SK-N-SH (cell line): ENCODE data around the gene SFSWAP. TPM values are rescaled to one million over a fixed set of nuclear protein-coding genes. Genes with fewer than 3 reads are reported as not detected.

Experiments used
- CTCF ChIA-PET: fragments of 300-600, 350-600 bp; formaldehyde crosslinking; extraction: SDS; loops from one replicate; lab custom pipeline; 2021; lab: Yijun Ruan, JAX
- POLR2A ChIA-PET: fragments of 350-600 bp; sonication (Branson Sonifier 250); formaldehyde crosslinking; extraction: SDS; loops from one replicate; lab custom pipeline; 2020; ENCODE audit warnings: antibody characterized with exemption, inconsistent platforms; lab: Yijun Ruan, JAX
- DNase-seq: peaks from one replicate; pipeline ENCODE4 v3.0.0; 2012
- H2AFZ ChIP-seq: fragments of 200-600 bp; sonication (generic); 2 replicates; pipeline ENCODE4 v1.8.1; 2016; ENCODE audit warnings: antibody characterized with exemption, mild to moderate bottlenecking, low read depth
- H3F3A ChIP-seq: fragments of 200-600 bp; sonication (generic); replicated peaks from 2 replicates; pipeline ENCODE3; 2016; ENCODE audit warnings: antibody characterized with exemption, mild to moderate bottlenecking; ENCODE audit not compliant: insufficient read depth
- H3K27ac ChIP-seq, 2 experiments: fragments of 200-500 bp in 1 of 2; fragments of 200-600 bp in 1 of 2; sonication (Bioruptor generic) in 1 of 2; sonication (generic), shearing (Covaris generic) in 1 of 2; 2 replicates each; pipeline versions ENCODE4 v1.5.1 to v1.6.1; 2014 to 2016; ENCODE audit warnings: low read depth in 2 of 2, inconsistent platforms in 1 of 2, low read length in 1 of 2, mild to moderate bottlenecking in 1 of 2, mixed read lengths in 1 of 2
- H3K27me3 ChIP-seq: fragments of 200-600 bp; sonication (generic), shearing (Covaris generic); 2 replicates; pipeline ENCODE4 v1.6.1; 2016; ENCODE audit warnings: mixed run types; ENCODE audit not compliant: insufficient read depth
- H3K36me3 ChIP-seq, 2 experiments: fragments of 200-500 bp in 1 of 2; fragments of 200-600 bp in 1 of 2; sonication (Bioruptor generic) in 1 of 2; sonication (generic) in 1 of 2; replicated peaks in 1 of 2; 2 replicates each; pipeline versions ENCODE3 to v1.5.1; 2014 to 2016; ENCODE audit warnings: low read length in 1 of 2, mild to moderate bottlenecking in 1 of 2; ENCODE audit not compliant: insufficient read depth in 2 of 2, control insufficient read depth in 1 of 2
- H3K4me1 ChIP-seq, 2 experiments: fragments of 200-500 bp in 1 of 2; fragments of 200-600 bp in 1 of 2; sonication (Bioruptor generic) in 1 of 2; sonication (generic), shearing (Covaris generic) in 1 of 2; 2 replicates each; pipeline versions ENCODE4 v1.5.1 to v1.6.1; 2014 to 2016; ENCODE audit warnings: low read depth in 1 of 2, low read length in 1 of 2, mixed run types in 1 of 2; ENCODE audit not compliant: insufficient read depth in 2 of 2, control insufficient read depth in 1 of 2
- H3K4me2 ChIP-seq: fragments of 200-600 bp; sonication (generic), shearing (Covaris generic); 2 replicates; pipeline ENCODE4 v1.6.1; 2017; ENCODE audit warnings: mixed run types
- H3K4me3 ChIP-seq, 2 experiments: fragments of 200-500 bp in 1 of 2; fragments of 200-600 bp in 1 of 2; sonication (Bioruptor generic) in 1 of 2; sonication (generic), shearing (Covaris generic) in 1 of 2; 2 replicates each; pipeline versions ENCODE4 v1.5.1 to v1.8.1; 2014 to 2016; ENCODE audit warnings: low read depth in 2 of 2, inconsistent platforms in 1 of 2, low read length in 1 of 2, mild to moderate bottlenecking in 1 of 2, mixed read lengths in 1 of 2, moderate library complexity in 1 of 2
- H3K79me2 ChIP-seq: fragments of 200-600 bp; sonication (generic); 2 replicates; pipeline ENCODE4 v1.8.1; 2017; ENCODE audit warnings: mild to moderate bottlenecking; ENCODE audit not compliant: insufficient read depth
- H3K9ac ChIP-seq: fragments of 200-600 bp; sonication (generic); 2 replicates; pipeline ENCODE4 v1.6.1; 2017; ENCODE audit warnings: mixed run types
- H3K9me2 ChIP-seq: fragments of 200-600 bp; sonication (generic); 2 replicates; pipeline ENCODE4 v1.6.1; 2017; ENCODE audit warnings: mixed run types
- H3K9me3 ChIP-seq: fragments of 200-600 bp; sonication (generic); 2 replicates; pipeline ENCODE4 v1.6.1; 2017; ENCODE audit warnings: mixed run types, mild to moderate bottlenecking, moderate library complexity
- H4K20me1 ChIP-seq: fragments of 200-600 bp; sonication (generic); 2 replicates; pipeline ENCODE4 v1.6.1; 2017; ENCODE audit warnings: mild to moderate bottlenecking, mixed run types; ENCODE audit not compliant: insufficient read depth
- CTCF ChIP-seq: fragments of 200-600 bp; sonication (generic); IDR thresholded peaks from 2 replicates; pipeline ENCODE4 v1.6.1; 2017; ENCODE audit warnings: antibody characterized with exemption, mild to moderate bottlenecking, moderate library complexity
- EP300 ChIP-seq, 2 experiments: IDR thresholded peaks; 2 replicates each; pipeline versions ENCODE4 v1.4.0 to v1.6.1; 2012; ENCODE audit warnings: borderline replicate concordance in 1 of 2, low read depth in 1 of 2, low read length in 1 of 2
- FOXJ3 ChIP-seq: sonication (generic); formaldehyde crosslinking; IDR thresholded peaks from 2 replicates; pipeline ENCODE4 v1.5.1; 2020; ENCODE audit warnings: mild to moderate bottlenecking, missing genetic modification reagents
- FOXM1 ChIP-seq: IDR thresholded peaks from 2 replicates; pipeline ENCODE4 v1.4.0; 2012; ENCODE audit warnings: low read depth, mild to moderate bottlenecking
- GABPA ChIP-seq: IDR thresholded peaks from 2 replicates; pipeline ENCODE4 v1.4.0; 2012; ENCODE audit warnings: low read depth, mild to moderate bottlenecking
- IRF3 ChIP-seq: fragments of 150-350 bp; IDR thresholded peaks from 2 replicates; pipeline ENCODE4 v1.6.1; 2016; ENCODE audit warnings: mild to moderate bottlenecking, low read depth, low read length
- JUND ChIP-seq: IDR thresholded peaks from 2 replicates; pipeline ENCODE4 v1.4.0; 2012
- NRF1 ChIP-seq: IDR thresholded peaks from 2 replicates; pipeline ENCODE4 v1.6.1; 2012; ENCODE audit warnings: low read depth, mild to moderate bottlenecking, low read length
- RCOR1 ChIP-seq: fragments of 150-350 bp; IDR thresholded peaks from 2 replicates; pipeline ENCODE4 v1.6.1; 2017; ENCODE audit warnings: antibody characterized with exemption, low read length
- RFX5 ChIP-seq: IDR thresholded peaks from 2 replicates; pipeline ENCODE4 v1.6.1; 2012; ENCODE audit warnings: mild to moderate bottlenecking, improper control_type of control experiment, low read length
- RXRA ChIP-seq: IDR thresholded peaks from 2 replicates; pipeline ENCODE4 v1.4.0; 2012; ENCODE audit warnings: low read depth, mild to moderate bottlenecking, borderline replicate concordance
- SIN3A ChIP-seq: IDR thresholded peaks from 2 replicates; pipeline ENCODE4 v1.6.1; 2012; ENCODE audit warnings: low read depth, mild to moderate bottlenecking, low read length, moderate library complexity, borderline replicate concordance
- TCF12 ChIP-seq: IDR thresholded peaks from 2 replicates; pipeline ENCODE4 v1.4.0; 2012
- USF1 ChIP-seq: IDR thresholded peaks from 2 replicates; pipeline ENCODE4 v1.4.0; 2012; ENCODE audit warnings: low read depth, borderline replicate concordance
- USF2 ChIP-seq: fragments of 150-350 bp; IDR thresholded peaks from 2 replicates; pipeline ENCODE4 v1.6.1; 2017; ENCODE audit warnings: antibody characterized with exemption, low read length, low read depth, borderline replicate concordance
- YY1 ChIP-seq: IDR thresholded peaks from 2 replicates; pipeline ENCODE4 v1.4.0; 2012; ENCODE audit warnings: low read depth, mild to moderate bottlenecking
- WGBS: methylation state at CpG from one replicate; pipeline ENCODE4 v1.1.6; 2017; ENCODE audit warnings: low lambda C conversion rate; 5-methylcytosine and 5-hydroxymethylcytosine counted together
- polyA plus RNA-seq, 3 experiments: library from polyadenylated mRNA; depleted of rRNA; stranded (reverse); fragments of >200 nt; gene quantifications; 2 replicates each; pipeline ENCODE4 v1.2.3, GENCODE V29; 2012

SFSWAP gene
- polyA plus RNA-seq, 1 of the 3 experiments (the other 2 are of a cell fraction), result 27.9 TPM

GRCh38 chr12:131688845-131689154 is 22.1 kb upstream of the SFSWAP start:
- Histone ChIP-seq H3K4me2 (no peak overlapping the region), H3K9me3 (no peaks in the 10 kb centered on the region), H3K36me3 (no peaks in the 10 kb centered on the region), H3K27ac (no peak overlapping the region), H2AFZ (no peak overlapping the region), H3K9me2 (no peaks in the 10 kb centered on the region), H3F3A (no peaks in the 10 kb centered on the region), H3K27me3 (no peaks in the 10 kb centered on the region)
- ChIA-PET CTCF (no interaction called here), POLR2A (no interaction called here)
- 46% methylated on average over 3 of the region's 3 CpGs for WGBS
- DNase-seq, result no peak
- TF ChIP-seq GABPA (no peak), IRF3 (no peak), FOXJ3 (CRISPR knock-in tag) (no peak), USF2 (no peak), YY1 (no peak), RXRA (no peak), JUND (no peak), TCF12 (no peak), NRF1 (no peak), EP300 (IDR thresholded peaks at IDR 0.05; ENCODE audit: borderline replicate concordance in 1 of 2, low read depth in 1 of 2, low read length in 1 of 2) (no peak), USF1 (no peak), RCOR1 (no peak), CTCF (no peak), SIN3A (no peak), RFX5 (no peak), FOXM1 (no peak)
- TF ChIP-seq, all 33 proteins: peak for 0
- no peaks in the 10 kb centered on the region for H4K20me1 ChIP-seq
- no peak overlapping the region for H3K4me3 ChIP-seq
- H3K79me2 ChIP-seq, result no peaks in the 10 kb centered on the region
- no peak overlapping the region for H3K9ac ChIP-seq
- no peaks in the 10 kb centered on the region for H3K4me1 ChIP-seq
